Endothelial cell of umbilical vein (primary cell): ENCODE measurements around the gene PAQR7. TPM values are rescaled to one million over a fixed set of nuclear protein-coding genes. Genes with fewer than 3 reads are reported as not detected.

Experiments used
- BruUV-seq: library from RNA; stranded (reverse); fragments of 400-500 nt; replicated peaks from 2 replicates; lab custom pipeline; 2021; lab: Mats Ljungman, UMichigan
- CTCF ChIA-PET: fragments of 300-600, 350-600 bp; sonication (Branson Sonifier 250); formaldehyde crosslinking; loops from one replicate; lab custom pipeline; 2021; ENCODE audit warnings: antibody characterized with exemption, inconsistent platforms; lab: Charles Lee
- POLR2A ChIA-PET: fragments of 300-600, 350-600 bp; sonication (Branson Sonifier 250); formaldehyde crosslinking; loops from one replicate; lab custom pipeline; 2021; ENCODE audit warnings: antibody characterized with exemption, inconsistent platforms; lab: Charles Lee
- DNase-seq: peaks from one replicate; pipeline ENCODE4 v3.0.0-alpha.2; 2011; ENCODE audit warnings: low read depth, low spot score
- FAIRE-seq: peaks from 2 replicates; lab custom pipeline; 2011; peaks lifted over from hg19 to GRCh38; lab: Jason Lieb, UNC
- H2AFZ ChIP-seq: 2 replicates; pipeline ENCODE4 v1.6.0; 2012; ENCODE audit warnings: low read depth, low read length, control low read depth, inconsistent platforms
- H3K27ac ChIP-seq: 2 replicates; pipeline ENCODE4 v1.5.1; 2011; ENCODE audit warnings: low read depth, mild to moderate bottlenecking, control low read depth, low read length, moderate library complexity; ENCODE audit not compliant: insufficient read depth
- H3K27me3 ChIP-seq, 2 experiments: 2 replicates each; pipeline versions ENCODE4 v1.6.0 to v1.6.1; 2011; ENCODE audit warnings: low read length in 2 of 2, mixed read lengths in 1 of 2; ENCODE audit not compliant: control insufficient read depth in 2 of 2, insufficient read depth in 2 of 2
- H3K36me3 ChIP-seq, 2 experiments: 2 replicates in 1 of 2; 3 replicates in 1 of 2; pipeline ENCODE4 v1.5.1; 2011; ENCODE audit warnings: low read length in 2 of 2, mild to moderate bottlenecking in 1 of 2, moderate library complexity in 1 of 2; ENCODE audit not compliant: control insufficient read depth in 2 of 2, insufficient read depth in 2 of 2; ENCODE audit errors: extremely low read depth in 1 of 2
- H3K4me1 ChIP-seq: 3 replicates; pipeline ENCODE4 v1.5.1; 2011; ENCODE audit warnings: mild to moderate bottlenecking, low read length; ENCODE audit not compliant: control insufficient read depth, insufficient read depth; ENCODE audit errors: extremely low read depth
- H3K4me2 ChIP-seq: 2 replicates; pipeline ENCODE4 v1.6.1; 2011; ENCODE audit warnings: low read length, control low read depth, mixed read lengths; ENCODE audit not compliant: insufficient read depth
- H3K4me3 ChIP-seq, 3 experiments: fragments of 200-600 bp in 1 of 3; sonication (generic), shearing (Covaris generic) in 1 of 3; replicated peaks in 1 of 3; 2 replicates each; pipeline ENCODE4 v1.5.1; 2011 to 2016; ENCODE audit warnings: control low read depth in 3 of 3, low read length in 3 of 3, mild to moderate bottlenecking in 2 of 3, inconsistent platforms in 1 of 3, low read depth in 1 of 3, moderate library complexity in 1 of 3; ENCODE audit not compliant: insufficient read depth in 1 of 3
- H3K79me2 ChIP-seq: 2 replicates; pipeline ENCODE4 v1.6.0; 2012; ENCODE audit warnings: low read length, inconsistent platforms; ENCODE audit not compliant: control insufficient read depth, insufficient read depth
- H3K9ac ChIP-seq: replicated peaks from 2 replicates; pipeline ENCODE3; 2011; ENCODE audit warnings: low read length, control low read depth; ENCODE audit not compliant: insufficient read depth; ENCODE audit errors: extremely low read depth
- H3K9me1 ChIP-seq: replicated peaks from 3 replicates; pipeline ENCODE4 v1.6.0; 2011; ENCODE audit warnings: mild to moderate bottlenecking, low read length; ENCODE audit not compliant: control insufficient read depth, insufficient read depth; ENCODE audit errors: extremely low read depth
- H3K9me3 ChIP-seq: replicated peaks from 2 replicates; pipeline ENCODE4 v1.5.1; 2012; ENCODE audit warnings: low read length, inconsistent platforms; ENCODE audit not compliant: control insufficient read depth, insufficient read depth
- H4K20me1 ChIP-seq: replicated peaks from 2 replicates; pipeline ENCODE3; 2011; ENCODE audit warnings: mild to moderate bottlenecking, low read length; ENCODE audit not compliant: control insufficient read depth, insufficient read depth; ENCODE audit errors: extremely low read depth
- EZH2 ChIP-seq: IDR thresholded peaks from 2 replicates; pipeline ENCODE4 v1.6.1; 2012; ENCODE audit warnings: borderline replicate concordance, low read depth, mild to moderate bottlenecking, moderate library complexity, low read length, inconsistent platforms; ENCODE audit not compliant: severe bottlenecking
- FOS ChIP-seq: IDR thresholded peaks from 2 replicates; pipeline ENCODE4 v1.6.1; 2011; ENCODE audit warnings: mild to moderate bottlenecking, low read length, moderate library complexity, borderline replicate concordance; ENCODE audit not compliant: insufficient read depth
- GATA2 ChIP-seq: IDR thresholded peaks from 2 replicates; pipeline ENCODE4 v1.7.0; 2011; ENCODE audit warnings: low read depth, mild to moderate bottlenecking, moderate library complexity, mixed read lengths, low read length; ENCODE audit not compliant: insufficient read length, insufficient read depth
- JUN ChIP-seq: IDR thresholded peaks from 2 replicates; pipeline ENCODE4 v1.6.1; 2011; ENCODE audit warnings: borderline replicate concordance, low read depth; ENCODE audit not compliant: insufficient read length, insufficient read depth
- MYC ChIP-seq: IDR thresholded peaks from one replicate; pipeline ENCODE4 v1.6.1; 2011; ENCODE audit warnings: mild to moderate bottlenecking, low read depth, low read length
- POLR2A ChIP-seq: IDR thresholded peaks from 2 replicates; pipeline ENCODE4 v1.6.1; 2012; ENCODE audit warnings: low read depth, mild to moderate bottlenecking, control low read depth, low read length
- POLR2AphosphoS5 ChIP-seq: IDR thresholded peaks from 2 replicates; pipeline ENCODE4 v1.6.1; 2012; ENCODE audit warnings: low read depth, mild to moderate bottlenecking, control low read depth, low read length, moderate library complexity; ENCODE audit not compliant: insufficient read depth
- dilution Hi-C: fragments of 300-500 bp; cut with MboI; formaldehyde crosslinking; loops from one replicate; pipeline ENCODE4 v1.15.0; 2019; ENCODE audit warnings: low sequenced_read_pairs; ENCODE audit not compliant: extremely low pct_ligation_motif_present
- intact Hi-C: fragments of 100-400 bp; cut with micrococcal nuclease; formaldehyde crosslinking; loops from one replicate; pipeline ENCODE4 v1.10.0; 2022
- polyA plus RNA-seq, 4 experiments: library from polyadenylated mRNA; depleted of rRNA in 3 of 4; stranded (reverse) in 3 of 4; unstranded in 1 of 4; fragments of >200 nt; gene quantifications; 2 replicates each; pipeline versions ENCODE4 v1.2.1 to v1.2.3, GENCODE V29; 2011 to 2012; ENCODE audit warnings: missing spikeins in 1 of 4
- total RNA-seq: library from RNA; stranded (reverse); gene quantifications from 2 replicates; pipeline ENCODE4 v1.2.3, GENCODE V29; 2021
- TF ChIP-seq, protein P1 (sequence below), 2 donors: IDR thresholded peaks; 1 replicate in 1 of 2; 2 replicates in 1 of 2; pipeline ENCODE4 v1.5.1; 2011; ENCODE audit warnings: low read length in 2 of 2, mild to moderate bottlenecking in 2 of 2, moderate library complexity in 2 of 2, control low read depth in 1 of 2, inconsistent platforms in 1 of 2, low read depth in 1 of 2; ENCODE audit not compliant: insufficient read depth in 1 of 2; ENCODE audit errors: extremely low read depth in 1 of 2
- TF ChIP-seq, protein P2 (sequence below): IDR thresholded peaks from 2 replicates; pipeline ENCODE4 v1.6.1; 2011; ENCODE audit not compliant: insufficient read depth, insufficient read length

Gene PAQR7
- total and polyA plus RNA-seq, 2 donors (not counting 3 experiments of a cell fraction or from before 2014, with no cell fraction given) = 8.4 to 10.8 TPM

DNA sequence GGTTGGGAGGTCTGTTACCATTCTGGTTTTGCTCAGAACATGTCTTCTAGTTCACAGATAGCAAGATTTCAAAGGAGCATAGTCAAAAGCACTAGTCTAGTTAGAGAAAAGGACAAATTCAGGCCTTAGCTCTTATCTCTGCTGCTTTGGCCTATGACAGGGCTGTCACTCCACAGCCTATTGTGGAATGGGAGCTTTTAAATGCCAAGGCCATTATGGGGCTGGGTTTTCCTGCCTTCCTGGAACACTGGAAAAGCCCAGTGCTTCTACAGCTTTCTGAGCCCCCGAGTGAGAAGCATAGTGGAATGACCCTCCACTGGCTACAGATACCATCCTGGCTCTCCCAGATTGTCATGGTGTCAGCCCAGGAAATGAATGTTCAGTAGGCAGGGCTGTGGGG lies 46.5 kb downstream of the PAQR7 start:
- Histone ChIP-seq H3K36me3 (peaks cover 8 to 34% of the 10 kb centered on the region in 2 experiments), H3K9me1 (no peaks in the 10 kb centered on the region), H3K27me3 (no peaks in the 10 kb centered on the region), H3K4me2 (no peak overlapping the region), H3K9me3 (no peaks in the 10 kb centered on the region), H2AFZ (no peak overlapping the region), H3K79me2 (no peaks in the 10 kb centered on the region), H3K4me1 (peaks cover 5% of the 10 kb centered on the region), H3K4me3 (no peak overlapping the region), H4K20me1 (no peaks in the 10 kb centered on the region), H3K9ac (no peak overlapping the region), H3K27ac (no peak overlapping the region)
- ChIA-PET CTCF (interaction anchor here (3.0 kb wide), 1 partner anchor 13 kb away, joined by 12 read pairs; no protein-coding TSS in a partner anchor), POLR2A (no interaction called here)
- FAIRE-seq = no peak
- DNase-seq = no peak
- dilution Hi-C loops (no loop called here), intact Hi-C loops (no loop called here)
- no TSS peak for BruUV-seq
- TF ChIP-seq, protein P1, sequence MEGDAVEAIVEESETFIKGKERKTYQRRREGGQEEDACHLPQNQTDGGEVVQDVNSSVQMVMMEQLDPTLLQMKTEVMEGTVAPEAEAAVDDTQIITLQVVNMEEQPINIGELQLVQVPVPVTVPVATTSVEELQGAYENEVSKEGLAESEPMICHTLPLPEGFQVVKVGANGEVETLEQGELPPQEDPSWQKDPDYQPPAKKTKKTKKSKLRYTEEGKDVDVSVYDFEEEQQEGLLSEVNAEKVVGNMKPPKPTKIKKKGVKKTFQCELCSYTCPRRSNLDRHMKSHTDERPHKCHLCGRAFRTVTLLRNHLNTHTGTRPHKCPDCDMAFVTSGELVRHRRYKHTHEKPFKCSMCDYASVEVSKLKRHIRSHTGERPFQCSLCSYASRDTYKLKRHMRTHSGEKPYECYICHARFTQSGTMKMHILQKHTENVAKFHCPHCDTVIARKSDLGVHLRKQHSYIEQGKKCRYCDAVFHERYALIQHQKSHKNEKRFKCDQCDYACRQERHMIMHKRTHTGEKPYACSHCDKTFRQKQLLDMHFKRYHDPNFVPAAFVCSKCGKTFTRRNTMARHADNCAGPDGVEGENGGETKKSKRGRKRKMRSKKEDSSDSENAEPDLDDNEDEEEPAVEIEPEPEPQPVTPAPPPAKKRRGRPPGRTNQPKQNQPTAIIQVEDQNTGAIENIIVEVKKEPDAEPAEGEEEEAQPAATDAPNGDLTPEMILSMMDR (IDR thresholded peaks at IDR 0.05; ENCODE audit: extremely low read depth in 1 of 2, insufficient read depth in 1 of 2, low read depth in 1 of 2, low read length in 2 of 2) = no peak
- no peak for TF ChIP-seq GATA2
- no peak for TF ChIP-seq JUN
- no peak for TF ChIP-seq POLR2AphosphoS5
- TF ChIP-seq MYC = no peak
- TF ChIP-seq POLR2A = no peak
- TF ChIP-seq FOS = no peak
- TF ChIP-seq, protein P2, sequence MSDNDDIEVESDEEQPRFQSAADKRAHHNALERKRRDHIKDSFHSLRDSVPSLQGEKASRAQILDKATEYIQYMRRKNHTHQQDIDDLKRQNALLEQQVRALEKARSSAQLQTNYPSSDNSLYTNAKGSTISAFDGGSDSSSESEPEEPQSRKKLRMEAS = no peak
- no peak for TF ChIP-seq EZH2
